Erythroblast (primary cell): Measurements from ENCODE around the gene PGR.

Source experiments
- GATA1 ChIP-seq: IDR thresholded peaks from 2 replicates; pipeline ENCODE4 v1.6.1; 2011; ENCODE audit warnings: low read depth, mild to moderate bottlenecking, control low read depth, low read length, moderate library complexity
- POLR2A ChIP-seq: IDR thresholded peaks from 2 replicates; pipeline ENCODE4 v1.6.1; 2011; ENCODE audit warnings: mild to moderate bottlenecking, low read length

GRCh38 chr11:101126551-101127196 lies 2.9 kb downstream of the PGR start:
- TF ChIP-seq POLR2A (no peak), GATA1 (no peak)
